GM19397 (cell line): Measurements from ENCODE around the gene KDM4C.
"Not testable (repeated sequence)": the region's sequence is repeated elsewhere in the genome, so short reads cannot be mapped to it uniquely, and the experiment has no call there.

ENCODE experiments used
- ATAC-seq: cut with Tn5 transposase; IDR thresholded peaks from one replicate; pipeline ENCODE4 v1.9.1; 2021; ENCODE audit warnings: mild to moderate bottlenecking, moderate library complexity; ENCODE audit not compliant: unreplicated experiment

KDM4C gene

DNA sequence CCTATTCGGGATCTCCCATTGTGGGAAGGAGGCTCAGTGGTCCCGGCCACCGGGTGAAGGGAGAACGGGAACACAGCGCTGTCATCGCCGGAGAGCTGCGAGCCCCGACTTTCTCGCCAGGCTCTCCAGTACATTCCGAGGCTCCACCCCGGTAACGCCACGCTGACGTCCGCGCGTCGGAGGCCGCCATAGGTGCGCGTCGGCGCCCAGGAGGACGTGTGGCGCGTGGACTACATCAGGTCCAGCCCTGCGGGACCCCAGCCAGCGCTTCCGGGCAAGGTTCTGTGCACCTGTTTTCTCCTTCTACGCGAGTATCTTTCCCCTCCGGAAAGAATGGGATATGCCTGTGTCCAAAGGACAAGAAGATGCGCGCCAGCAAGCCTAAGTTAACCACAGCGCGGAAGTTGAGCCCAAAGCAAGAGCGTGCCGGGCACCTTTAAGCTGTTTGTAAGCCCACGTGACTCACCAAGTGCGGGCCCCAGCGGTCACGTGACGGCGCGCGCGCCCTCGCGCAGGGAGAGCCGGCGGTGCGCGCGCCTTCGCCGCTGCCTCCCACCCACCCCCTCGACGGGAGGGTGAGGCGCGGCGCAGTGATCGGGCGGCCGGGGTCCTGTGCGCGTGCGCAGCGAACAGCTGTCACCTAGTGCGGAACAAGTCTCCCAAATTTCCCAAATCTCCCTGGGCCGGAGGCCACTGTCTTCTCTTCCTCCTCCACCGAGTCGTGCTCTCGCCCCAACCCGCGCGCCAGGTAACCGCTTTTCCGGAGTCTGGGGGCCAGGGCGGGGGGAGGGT, at the start of gene KDM4C:
KDM4C (plus strand) TSS at position 518 of the 792 bp plus-strand sequence. CDS start 35,016 bp downstream, outside the sequence.
- ATAC-seq = peak; percentile 82

- ATAC-seq = no peak
Observed at GRCh38 chr9:6708732-6709131, 49.0 kb upstream of the KDM4C start.

DNA sequence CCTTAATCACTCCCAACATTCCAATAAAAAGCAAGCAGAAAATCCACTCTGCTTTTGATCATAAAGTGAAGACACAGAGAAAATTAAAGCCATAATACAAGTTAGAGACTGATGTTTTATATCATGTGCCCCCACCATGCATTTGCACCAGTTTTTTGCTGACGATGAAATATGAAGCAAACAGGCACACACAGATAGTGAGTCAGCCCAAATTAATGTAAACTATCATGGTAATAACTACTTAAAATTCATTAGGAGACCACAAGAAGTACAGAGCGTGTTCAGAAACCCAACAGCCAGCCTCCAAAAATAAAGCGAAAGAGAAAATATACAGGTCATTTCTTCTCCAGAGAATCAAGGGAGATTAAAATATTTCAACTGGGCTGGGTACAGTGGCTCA, 46.4 kb upstream of the KDM4C start:
- ATAC-seq = no peak

DNA sequence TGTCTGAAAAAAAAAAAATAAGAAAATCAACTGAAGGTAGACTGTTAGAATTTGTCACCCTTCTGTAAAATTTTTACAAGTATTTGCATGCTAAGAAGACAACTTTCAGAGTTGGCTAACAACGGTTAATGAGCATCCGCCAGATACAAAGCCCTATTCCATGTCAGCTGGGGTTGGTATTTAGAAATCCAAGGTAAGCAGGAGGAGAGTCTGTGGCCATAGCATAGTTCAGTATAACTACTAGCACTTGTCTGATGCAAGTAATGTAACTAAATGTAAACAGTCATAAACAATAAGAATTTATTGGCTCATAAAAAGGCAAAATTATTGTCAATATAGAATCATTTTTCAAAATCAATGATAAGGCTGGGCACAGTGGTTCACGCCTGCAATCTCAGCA, 45.7 kb upstream of the KDM4C start:
- ATAC-seq = no peak

GRCh38 chr9:6714176-6714575, 43.6 kb upstream of the KDM4C start:
- ATAC-seq = no peak

DNA sequence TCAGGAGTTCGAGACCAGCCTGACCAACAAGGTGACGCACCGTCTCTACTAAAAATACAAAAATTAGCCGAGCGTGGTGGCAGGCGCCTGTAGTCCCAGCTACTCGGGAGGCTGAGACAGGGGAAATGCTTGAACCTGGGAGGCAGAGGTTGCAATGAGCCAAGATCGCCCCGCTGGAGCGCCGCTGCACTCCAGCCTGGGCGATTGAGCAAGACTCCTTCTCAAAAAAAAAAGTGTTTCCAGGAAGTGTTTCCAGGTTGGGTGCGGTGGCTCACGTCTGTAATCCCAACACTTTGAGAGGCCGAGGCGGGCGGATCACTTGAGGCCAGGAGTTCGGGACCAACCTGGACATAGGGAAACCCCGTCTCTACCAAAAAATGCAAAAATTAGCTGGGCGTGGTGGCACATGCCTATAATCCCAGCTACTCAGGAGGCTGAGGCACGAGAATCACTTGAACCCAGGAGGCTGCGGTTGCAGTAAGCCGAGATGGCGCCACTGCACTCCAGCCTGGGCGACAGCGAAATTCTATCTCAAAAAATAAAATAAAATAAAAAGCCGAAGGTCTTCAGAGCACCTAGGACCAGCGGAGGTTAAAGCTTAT, 42.5 kb upstream of the KDM4C start:
- not testable (repeated sequence) for ATAC-seq

GRCh38 chr9:6715755-6716643, 41.8 kb upstream of the KDM4C start:
- ATAC-seq = peak; percentile 94

- no peak for ATAC-seq
Observed at GRCh38 chr9:6716766-6717165, 41.0 kb upstream of the KDM4C start.

DNA sequence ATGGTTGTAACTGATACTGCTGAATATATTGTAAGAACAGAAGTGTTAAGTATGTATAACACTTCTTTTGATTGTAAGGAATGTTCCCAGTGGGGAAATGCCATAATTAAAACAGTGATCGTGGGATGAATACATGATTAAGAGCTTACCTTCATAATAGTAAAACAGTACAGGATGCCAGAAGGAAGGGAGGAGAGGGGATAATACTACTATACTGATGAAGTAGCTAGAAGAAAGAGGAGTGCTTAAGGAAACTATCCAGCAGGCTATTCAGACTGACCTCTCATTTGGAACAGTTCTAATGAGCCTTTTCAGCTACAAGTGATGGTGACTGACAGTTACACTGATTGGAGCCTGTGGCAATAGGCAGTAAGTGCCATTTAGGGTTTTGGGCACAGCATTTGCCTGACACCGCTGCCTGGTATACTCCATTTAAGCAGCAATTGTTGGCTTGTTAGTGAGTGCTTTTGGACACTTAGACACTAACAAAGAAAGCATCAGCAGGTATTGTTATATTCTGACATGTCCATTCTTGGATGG, 33.8 kb upstream of the KDM4C start:
- no peak for ATAC-seq

GRCh38 chr9:6733257-6733656, 24.5 kb upstream of the KDM4C start:
- no peak for ATAC-seq

- ATAC-seq = no peak
Observed at GRCh38 chr9:6733831-6734230, 23.9 kb upstream of the KDM4C start.

- no peak for ATAC-seq
Observed at GRCh38 chr9:6735422-6735821, 22.4 kb upstream of the KDM4C start.

DNA sequence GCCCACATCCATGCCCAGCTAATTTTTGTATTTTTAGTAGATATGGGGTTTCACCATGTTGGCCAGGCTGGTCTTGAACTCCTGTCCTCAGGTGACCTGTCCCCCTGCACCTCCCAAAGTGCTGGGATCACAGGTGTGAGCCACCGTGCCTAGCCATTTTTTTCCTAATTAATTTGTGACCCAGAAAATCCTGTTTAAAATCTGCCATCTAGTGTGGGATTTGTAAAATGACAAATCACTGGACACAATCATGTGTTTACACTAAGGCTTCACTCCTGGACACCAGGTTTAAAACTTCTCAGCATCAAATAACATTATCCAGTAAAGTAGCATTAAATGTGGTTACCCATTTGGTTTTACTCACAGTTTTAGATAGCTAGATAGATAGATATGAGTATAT, 18.6 kb upstream of the KDM4C start:
- no peak for ATAC-seq

DNA sequence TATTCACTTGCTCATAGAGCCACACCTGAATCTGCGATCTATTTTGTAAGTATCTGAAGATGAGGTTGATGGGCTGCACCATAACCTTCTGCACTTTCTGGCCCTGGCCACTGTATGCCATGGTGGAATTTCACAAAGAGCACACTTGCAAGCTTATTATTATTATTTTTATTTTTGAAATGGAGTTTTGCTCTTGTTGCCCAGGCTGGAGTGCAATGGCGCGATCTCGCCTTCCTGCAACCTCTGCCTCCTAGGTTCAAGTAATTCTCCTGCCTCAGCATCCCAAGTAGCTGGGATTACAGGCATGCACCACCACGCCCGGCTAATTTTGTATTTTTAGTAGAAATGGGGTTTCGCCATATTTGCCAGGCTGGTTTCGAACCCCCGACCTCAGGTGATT, 8.9 kb upstream of the KDM4C start:
- ATAC-seq = not testable (repeated sequence)

DNA sequence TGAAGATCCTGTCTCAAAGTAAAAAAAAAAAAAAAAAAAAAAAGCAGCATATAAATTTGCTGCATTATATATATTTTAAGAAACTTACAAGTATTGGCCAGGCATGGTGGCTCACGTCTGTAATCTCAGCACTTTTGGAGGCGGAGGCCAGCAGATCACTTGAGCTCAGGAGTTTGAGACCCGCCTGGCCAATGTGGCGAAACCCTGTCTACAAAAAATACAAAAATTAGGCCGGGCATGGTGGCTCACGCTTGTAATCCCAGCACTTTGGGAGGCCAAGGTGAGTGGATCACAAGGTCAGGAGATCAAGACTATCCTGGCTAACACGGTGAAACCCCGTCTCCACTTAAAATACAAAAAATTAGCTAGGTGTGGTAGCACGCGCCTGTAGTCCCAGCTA, 2.9 kb upstream of the KDM4C start:
- ATAC-seq = not testable (repeated sequence)

GRCh38 chr9:6757132-6757455, 679 bp upstream of the KDM4C start:
- peak; percentile 32 for ATAC-seq

- ATAC-seq = peak; percentile 19
Observed at GRCh38 chr9:6758248-6758497, 400 bp downstream of the KDM4C start.

- peak; percentile 16 for ATAC-seq
Observed at GRCh38 chr9:6758498-6759184, 868 bp downstream of the KDM4C start.

- no peak for ATAC-seq
Observed at GRCh38 chr9:6759185-6759977, 1.6 kb downstream of the KDM4C start.

GRCh38 chr9:6761306-6761705, 3.5 kb downstream of the KDM4C start:
- no peak for ATAC-seq
